ENCODE results near the gene VANGL1.

- TF ChIP-seq POLR2A (IDR thresholded peaks at IDR 0.05), result no peak
- TF ChIP-seq CTCF (IDR thresholded peaks at IDR 0.05), result no peak
Measured at GRCh38 chr1:115596080-115596780, 45.5 kb upstream of the VANGL1 start.

Data from lower leg skin (tissue), 3 donors.